Measurements from ENCODE around the gene CTRL.
"Not testable (repeated sequence)": the region's sequence is repeated elsewhere in the genome, so short reads cannot be mapped to it uniquely, and the experiment has no call there.

Gene CTRL

GRCh38 chr16:67931712-67932461 lies at the start of gene CTRL:
Gene CTRL (minus strand): TSS chr16:67931862. CDS start chr16:67931852, 10 bp downstream.
- in situ Hi-C loops (cut with HindIII; ENCODE audit: low sequenced_read_pairs), result no loop called here

- in situ Hi-C loops (cut with HindIII; ENCODE audit: low sequenced_read_pairs), result no loop called here
These were observed 48.5 kb upstream of the CTRL start, which contains the start of gene DPEP3 for GRCh38 chr16:67979955-67980678. Gene DPEP3 (minus strand): TSS chr16:67980499. CDS start chr16:67980380, 119 bp downstream.

GRCh38 chr16:67977469-67978227 lies 46.0 kb upstream of the CTRL start:
- in situ Hi-C loops (cut with HindIII; ENCODE audit: low sequenced_read_pairs), result no loop called here

- in situ Hi-C loops (cut with HindIII; ENCODE audit: low sequenced_read_pairs), result no loop called here
These were observed 45.3 kb upstream of the CTRL start for GRCh38 chr16:67977005-67977404.

GRCh38 chr16:67976205-67976604 lies 44.5 kb upstream of the CTRL start:
- in situ Hi-C loops (cut with HindIII; ENCODE audit: low sequenced_read_pairs), result no loop called here

- in situ Hi-C loops (cut with HindIII; ENCODE audit: low sequenced_read_pairs), result no loop called here
These were observed 43.9 kb upstream of the CTRL start for GRCh38 chr16:67975321-67976105.

GRCh38 chr16:67972285-67972684 lies 40.6 kb upstream of the CTRL start:
- in situ Hi-C loops (cut with HindIII; ENCODE audit: low sequenced_read_pairs), result not testable (repeated sequence)

- in situ Hi-C loops (cut with HindIII; ENCODE audit: low sequenced_read_pairs), result no loop called here
These were observed 39.4 kb upstream of the CTRL start for GRCh38 chr16:67971111-67971510.

- in situ Hi-C loops (cut with HindIII; ENCODE audit: low sequenced_read_pairs), result no loop called here
These were observed 37.8 kb upstream of the CTRL start for GRCh38 chr16:67969254-67970039.

GRCh38 chr16:67968400-67969253 lies 37.0 kb upstream of the CTRL start, which contains the start of gene SLC12A4:
Gene SLC12A4 (minus strand): TSS chr16:67968637. CDS start chr16:67968553, 84 bp downstream.
- in situ Hi-C loops (cut with HindIII; ENCODE audit: low sequenced_read_pairs), result no loop called here

GRCh38 chr16:67967958-67968399 lies 36.3 kb upstream of the CTRL start:
- in situ Hi-C loops (cut with HindIII; ENCODE audit: low sequenced_read_pairs), result no loop called here

- in situ Hi-C loops (cut with HindIII; ENCODE audit: low sequenced_read_pairs), result no loop called here
These were observed 35.7 kb upstream of the CTRL start for GRCh38 chr16:67967183-67967957.

GRCh38 chr16:67966549-67967182 lies 35.0 kb upstream of the CTRL start:
- in situ Hi-C loops (cut with HindIII; ENCODE audit: low sequenced_read_pairs), result no loop called here

- in situ Hi-C loops (cut with HindIII; ENCODE audit: low sequenced_read_pairs), result no loop called here
These were observed 34.2 kb upstream of the CTRL start for GRCh38 chr16:67965668-67966548.

- in situ Hi-C loops (cut with HindIII; ENCODE audit: low sequenced_read_pairs), result no loop called here
These were observed 32.9 kb upstream of the CTRL start for GRCh38 chr16:67964477-67965131.
